Small intestine (tissue), 7 donors: Measurements from ENCODE around the gene CBLL2. TPM values are rescaled to one million over a fixed set of nuclear protein-coding genes. Genes with fewer than 3 reads are reported as not detected.
"Not testable (repeated sequence)": the region's sequence is repeated elsewhere in the genome, so short reads cannot be mapped to it uniquely, and the experiment has no call there.

ENCODE experiments used
- DNase-seq, 2 donors: peaks; one replicate each; pipeline versions ENCODE4 v3.0.0 to v3.0.0-alpha.2; 2013
- FAIRE-seq: peaks from 2 replicates; lab custom pipeline; 2012; peaks lifted over from hg19 to GRCh38; lab: Jason Lieb, UNC
- H3K27ac ChIP-seq, 3 donors: one replicate each; pipeline ENCODE4 v1.5.1; 2013; ENCODE audit warnings: low read length in 2 of 3, mild to moderate bottlenecking in 2 of 3, control low read depth in 1 of 3, inconsistent platforms in 1 of 3, low read depth in 1 of 3, moderate library complexity in 1 of 3
- H3K27me3 ChIP-seq, 3 donors: one replicate each; pipeline ENCODE4 v1.6.1; 2013; ENCODE audit warnings: low read length in 3 of 3, inconsistent platforms in 1 of 3; ENCODE audit not compliant: control insufficient read depth in 3 of 3, insufficient read depth in 3 of 3
- H3K36me3 ChIP-seq, 3 donors: one replicate each; pipeline ENCODE4 v1.6.1; 2013; ENCODE audit warnings: low read length in 3 of 3, inconsistent platforms in 1 of 3, low read depth in 1 of 3, mild to moderate bottlenecking in 1 of 3, moderate library complexity in 1 of 3; ENCODE audit not compliant: control insufficient read depth in 3 of 3, insufficient read depth in 2 of 3
- H3K4me1 ChIP-seq, 3 donors: one replicate each; pipeline ENCODE4 v1.6.1; 2013; ENCODE audit warnings: low read length in 2 of 3, inconsistent platforms in 1 of 3, low read depth in 1 of 3, mild to moderate bottlenecking in 1 of 3, moderate library complexity in 1 of 3; ENCODE audit not compliant: control insufficient read depth in 3 of 3, insufficient read depth in 2 of 3
- H3K4me3 ChIP-seq, 3 donors: one replicate each; pipeline ENCODE4 v1.5.1; 2013; ENCODE audit warnings: low read length in 3 of 3, control low read depth in 1 of 3, inconsistent platforms in 1 of 3, low read depth in 1 of 3, mild to moderate bottlenecking in 1 of 3, moderate library complexity in 1 of 3
- H3K9me3 ChIP-seq, 2 donors: one replicate each; pipeline ENCODE4 v1.6.1; 2013; ENCODE audit warnings: low read depth in 1 of 2, low read length in 1 of 2; ENCODE audit not compliant: control insufficient read depth in 2 of 2, insufficient read depth in 1 of 2
- WGBS, 3 donors: extraction: QIAGEN DNeasy Blood & Tissue Kit; methylation state at CpG; one replicate each; pipeline ENCODE4 v1.1.7; 2013; 5-methylcytosine and 5-hydroxymethylcytosine counted together
- polyA plus RNA-seq, 4 donors: library from polyadenylated mRNA; stranded (reverse) in 3 of 4; unstranded in 1 of 4; fragments of 200-250 nt in 3 of 4; fragments of 120-200 nt in 1 of 4; gene quantifications; one replicate each; pipeline versions ENCODE4 v1.2.1 to v1.2.3, GENCODE V29; 2013
- donor health status: healthy with polysubstance abuse.
- donor health status: control.
- donor health status: control.
- donor health status: Bipolar disorder and iron deficiency.
- donor health status: healthy.

Gene CBLL2
- polyA plus RNA-seq, 4 donors: not detected

- H3K36me3 ChIP-seq: no peaks in the 10 kb centered on the region
- no peak overlapping the region for H3K27ac ChIP-seq
- H3K9me3 ChIP-seq: no peaks in the 10 kb centered on the region
- FAIRE-seq: no peak
- WGBS, 3 donors: 67 to 80% (median 78%) methylated on average over 6 of the region's 6 CpGs
- no peak overlapping the region for H3K4me3 ChIP-seq
- H3K27me3 ChIP-seq: no peaks in the 10 kb centered on the region
- no peak for DNase-seq
- no peaks in the 10 kb centered on the region for H3K4me1 ChIP-seq
Measured at GRCh38 chrX:22276781-22277180, 4.1 kb downstream of the CBLL2 start.

GRCh38 chrX:22278375-22278774 is 5.7 kb downstream of the CBLL2 start:
- no peaks in the 10 kb centered on the region for H3K36me3 ChIP-seq
- no peak overlapping the region for H3K27ac ChIP-seq
- whole genome bisulfite sequencing, 3 donors: 22 to 68% (median 32%) methylated on average over 3 of the region's 3 CpGs
- no peak overlapping the region for H3K4me3 ChIP-seq
- H3K4me1 ChIP-seq: no peaks in the 10 kb centered on the region
- FAIRE-seq (no peak), DNase-seq (peak in 1 of 2 donors; percentile 2)
- H3K27me3 ChIP-seq: no peaks in the 10 kb centered on the region
- H3K9me3 ChIP-seq: no peaks in the 10 kb centered on the region

- not testable (repeated sequence) for DNase-seq, H3K27ac ChIP-seq, FAIRE-seq, H3K9me3 ChIP-seq, H3K27me3 ChIP-seq, H3K36me3 ChIP-seq, H3K4me3 ChIP-seq, H3K4me1 ChIP-seq
- WGBS, 3 donors: 77 to 86% (median 79%) methylated on average over 3 of the region's 3 CpGs
Measured at GRCh38 chrX:22289209-22289608, 16.5 kb downstream of the CBLL2 start.

GRCh38 chrX:22296871-22297270 is 24.2 kb downstream of the CBLL2 start:
- no peaks in the 10 kb centered on the region for H3K36me3 ChIP-seq
- 75 to 89% (median 82%) methylated on average over 2 of the region's 2 CpGs for WGBS, 3 donors
- H3K9me3 ChIP-seq: no peaks in the 10 kb centered on the region
- H3K4me1 ChIP-seq: no peaks in the 10 kb centered on the region
- H3K4me3 ChIP-seq: no peak overlapping the region
- H3K27ac ChIP-seq: no peak overlapping the region
- no peak for DNase-seq
- no peaks in the 10 kb centered on the region for H3K27me3 ChIP-seq
- no peak for FAIRE-seq

GRCh38 chrX:22300130-22300529 is 27.4 kb downstream of the CBLL2 start:
- H3K27me3 ChIP-seq: no peaks in the 10 kb centered on the region
- H3K27ac ChIP-seq: no peak overlapping the region
- no peaks in the 10 kb centered on the region for H3K9me3 ChIP-seq
- no peak overlapping the region for H3K4me3 ChIP-seq
- H3K36me3 ChIP-seq: no peaks in the 10 kb centered on the region
- FAIRE-seq (no peak), DNase-seq (no peak)
- no peaks in the 10 kb centered on the region for H3K4me1 ChIP-seq
- 9 to 13% (median 13%) methylated on average over 2 of the region's 2 CpGs for whole genome bisulfite sequencing, 3 donors

- DNase-seq (no peak), FAIRE-seq (no peak)
- no peaks in the 10 kb centered on the region for H3K9me3 ChIP-seq
- no peaks in the 10 kb centered on the region for H3K36me3 ChIP-seq
- no peak overlapping the region for H3K4me3 ChIP-seq
- H3K4me1 ChIP-seq: no peaks in the 10 kb centered on the region
- no peaks in the 10 kb centered on the region for H3K27me3 ChIP-seq
- 49 to 68% (median 49%) methylated on average over 3 of the region's 3 CpGs for WGBS, 3 donors
- H3K27ac ChIP-seq: no peak overlapping the region
Measured at GRCh38 chrX:22310779-22311178, 38.1 kb downstream of the CBLL2 start.

GRCh38 chrX:22313766-22314165 is 41.1 kb downstream of the CBLL2 start:
- no peaks in the 10 kb centered on the region for H3K9me3 ChIP-seq
- no peak overlapping the region for H3K27ac ChIP-seq
- H3K4me3 ChIP-seq: no peak overlapping the region
- FAIRE-seq (no peak), DNase-seq (no peak)
- 61 to 79% (median 77%) methylated on average over 3 of the region's 3 CpGs for WGBS, 3 donors
- no peaks in the 10 kb centered on the region for H3K27me3 ChIP-seq
- H3K4me1 ChIP-seq: no peaks in the 10 kb centered on the region
- H3K36me3 ChIP-seq: no peaks in the 10 kb centered on the region

- Histone ChIP-seq H3K36me3 (no peaks in the 10 kb centered on the region), H3K27ac (no peak overlapping the region), H3K9me3 (no peaks in the 10 kb centered on the region), H3K27me3 (no peaks in the 10 kb centered on the region), H3K4me3 (no peak overlapping the region), H3K4me1 (no peaks in the 10 kb centered on the region)
- FAIRE-seq: no peak
- WGBS, 3 donors: 71 to 73% (median 73%) methylated on average over 5 of the region's 5 CpGs
- no peak for DNase-seq
Measured at GRCh38 chrX:22314211-22314610, 41.5 kb downstream of the CBLL2 start.

GRCh38 chrX:22314692-22315091 is 42.0 kb downstream of the CBLL2 start:
- no peaks in the 10 kb centered on the region for H3K4me1 ChIP-seq
- H3K27me3 ChIP-seq: no peaks in the 10 kb centered on the region
- DNase-seq: no peak
- no peak overlapping the region for H3K27ac ChIP-seq
- H3K36me3 ChIP-seq: no peaks in the 10 kb centered on the region
- WGBS, 3 donors: 17 to 38% (median 22%) methylated on average over 2 of the region's 2 CpGs
- no peak for FAIRE-seq
- no peaks in the 10 kb centered on the region for H3K9me3 ChIP-seq
- no peak overlapping the region for H3K4me3 ChIP-seq
